CD8-positive, alpha-beta memory T cell (primary cell): ENCODE measurements around the gene E2F7. TPM values are rescaled to one million over a fixed set of nuclear protein-coding genes. Genes with fewer than 3 reads are reported as not detected.
"Not testable (repeated sequence)": the region's sequence is repeated elsewhere in the genome, so short reads cannot be mapped to it uniquely, and the experiment has no call there.

Source experiments
- CTCF ChIA-PET: fragments of 350-600 bp; sonication (Branson Sonifier 250); formaldehyde crosslinking; loops from one replicate; lab custom pipeline; 2021; ENCODE audit warnings: antibody characterized with exemption; lab: Charles Lee
- POLR2A ChIA-PET: fragments of 350-600 bp; sonication (Branson Sonifier 250); formaldehyde crosslinking; loops from one replicate; lab custom pipeline; 2021; ENCODE audit warnings: antibody characterized with exemption; lab: Charles Lee
- DNase-seq, 5 donors: peaks; one replicate each; pipeline versions ENCODE4 v3.0.0 to v3.0.0-alpha.2; 2020 to 2022; ENCODE audit warnings: mixed read lengths in 1 of 5
- H3K27ac ChIP-seq: one replicate; pipeline ENCODE4 v1.7.0; 2013; ENCODE audit warnings: low read depth, mild to moderate bottlenecking, low read length, moderate library complexity
- H3K27me3 ChIP-seq: 2 replicates; pipeline ENCODE4 v1.7.0; 2013; ENCODE audit warnings: low read length, mild to moderate bottlenecking; ENCODE audit not compliant: insufficient read depth, poor library complexity, severe bottlenecking
- H3K36me3 ChIP-seq: 2 replicates; pipeline ENCODE4 v1.7.0; 2013; ENCODE audit warnings: mild to moderate bottlenecking, low read length, moderate library complexity; ENCODE audit not compliant: insufficient read depth
- H3K4me1 ChIP-seq: 2 replicates; pipeline ENCODE4 v1.7.0; 2013; ENCODE audit warnings: mild to moderate bottlenecking, low read length, moderate library complexity; ENCODE audit not compliant: insufficient read depth
- H3K4me3 ChIP-seq: 2 replicates; pipeline ENCODE4 v1.7.0; 2013; ENCODE audit warnings: mild to moderate bottlenecking, low read length
- H3K9me3 ChIP-seq: 2 replicates; pipeline ENCODE4 v1.7.0; 2013; ENCODE audit warnings: mild to moderate bottlenecking, low read length
- H3K27ac Mint-ChIP-seq, 8 donors: one replicate each; pipeline ENCODE4 v1.8.0; 2020 to 2021; ENCODE audit warnings: mixed read lengths in 8 of 8, mild to moderate bottlenecking in 6 of 8, inconsistent platforms in 3 of 8, moderate library complexity in 3 of 8
- H3K27me3 Mint-ChIP-seq, 2 donors: one replicate each; pipeline ENCODE4 v1.8.0; 2020 to 2021; ENCODE audit warnings: mixed read lengths in 2 of 2, mild to moderate bottlenecking in 1 of 2, moderate library complexity in 1 of 2
- H3K36me3 Mint-ChIP-seq, 3 donors: one replicate each; pipeline ENCODE4 v1.8.0; 2020 to 2021; ENCODE audit warnings: mixed read lengths in 3 of 3, inconsistent platforms in 1 of 3, mild to moderate bottlenecking in 1 of 3
- H3K4me1 Mint-ChIP-seq, 3 donors: one replicate each; pipeline ENCODE4 v1.8.0; 2020 to 2021; ENCODE audit warnings: mixed read lengths in 3 of 3, inconsistent platforms in 1 of 3, mild to moderate bottlenecking in 1 of 3
- H3K4me3 Mint-ChIP-seq, 7 donors: one replicate each; pipeline ENCODE4 v1.8.0; 2020 to 2021; ENCODE audit warnings: mixed read lengths in 7 of 7, mild to moderate bottlenecking in 6 of 7, moderate library complexity in 4 of 7, inconsistent platforms in 2 of 7
- H3K9me3 Mint-ChIP-seq, 5 donors: one replicate each; pipeline ENCODE4 v1.8.0; 2020 to 2022; ENCODE audit warnings: mixed read lengths in 5 of 5, mild to moderate bottlenecking in 3 of 5, moderate library complexity in 2 of 5, inconsistent platforms in 1 of 5
- polyA plus RNA-seq: library from polyadenylated mRNA; unstranded; fragments of 300-500 nt; fragmentation: Illumina TruSeq; gene quantifications from one replicate; pipeline ENCODE4 v1.2.3, GENCODE V29; 2021
- total RNA-seq, 2 experiments: library from RNA; stranded (reverse); gene quantifications; one replicate each; pipeline ENCODE4 v1.2.3, GENCODE V29; 2021

The E2F7 gene
- total and polyA plus RNA-seq, 3 experiments from 2014 or later, result 7.9 to 10.7 TPM; not detected in 1

DNA sequence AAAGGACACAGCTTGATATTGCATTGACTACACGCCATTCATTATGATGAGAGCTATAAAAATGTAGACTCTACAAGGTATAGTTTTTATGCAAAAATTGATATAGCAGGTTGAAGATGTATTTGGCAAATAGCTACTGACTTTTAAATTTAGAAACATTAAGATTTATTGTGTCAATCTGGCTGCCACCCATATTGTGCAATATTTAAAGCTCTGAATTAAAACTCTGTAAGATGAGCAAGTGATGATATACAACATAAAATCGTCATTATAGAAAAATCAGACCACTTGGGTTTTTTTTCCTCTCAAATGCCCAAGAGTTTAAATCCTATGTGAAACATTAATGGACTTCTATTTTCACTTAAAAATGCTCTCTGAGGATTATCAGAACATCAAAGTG is 36.8 kb upstream of the E2F7 start:
- Histone ChIP-seq H3K36me3 (no peaks in the 10 kb centered on the region), H3K4me1 (no peaks in the 10 kb centered on the region), H3K9me3 (no peaks in the 10 kb centered on the region), H3K4me3 (no peak overlapping the region), H3K27me3 (no peaks in the 10 kb centered on the region), H3K27ac (no peak overlapping the region)
- ChIA-PET POLR2A (no interaction called here), CTCF (no interaction called here)
- Mint-ChIP-seq H3K27me3 (peaks cover 7 to 11% of the 10 kb centered on the region in 2 donors), H3K4me3 (no peak overlapping the region), H3K27ac (no peak overlapping the region), H3K4me1 (no peaks in the 10 kb centered on the region), H3K36me3 (no peaks in the 10 kb centered on the region), H3K9me3 (peaks cover 0 to 2% (median 0%) of the 10 kb centered on the region in 5 donors)
- DNase-seq, result no peak

DNA sequence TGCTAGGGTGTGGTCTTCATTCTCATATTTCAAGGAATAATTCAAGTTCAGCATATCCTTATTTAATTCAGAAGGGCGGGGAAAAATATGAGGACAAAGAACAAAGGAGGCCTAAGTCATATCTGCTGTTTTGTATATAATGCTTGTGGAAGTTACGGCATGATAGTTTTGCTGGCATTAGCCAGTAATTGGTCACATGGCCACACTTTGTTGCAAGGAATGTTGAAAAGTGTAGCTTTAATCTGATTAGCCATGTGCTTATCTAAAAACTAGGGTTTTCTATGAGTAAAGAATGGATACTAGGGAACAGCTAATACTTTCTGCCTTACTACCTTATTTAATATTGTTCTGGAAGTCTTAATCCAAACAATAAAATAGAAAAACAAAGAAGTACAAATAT is 34.4 kb upstream of the E2F7 start:
- no peak overlapping the region for H3K27ac ChIP-seq
- Mint-ChIP-seq H3K4me3 (no peak overlapping the region), H3K4me1 (no peaks in the 10 kb centered on the region), H3K27me3 (peaks cover 16 to 18% of the 10 kb centered on the region in 2 donors), H3K9me3 (peaks cover 0 to 10% (median 0%) of the 10 kb centered on the region in 5 donors), H3K36me3 (no peaks in the 10 kb centered on the region), H3K27ac (no peak overlapping the region)
- H3K4me1 ChIP-seq, result no peaks in the 10 kb centered on the region
- POLR2A ChIA-PET, result no interaction called here
- CTCF ChIA-PET, result no interaction called here
- no peaks in the 10 kb centered on the region for H3K9me3 ChIP-seq
- no peak for DNase-seq
- no peak overlapping the region for H3K4me3 ChIP-seq
- H3K36me3 ChIP-seq, result no peaks in the 10 kb centered on the region
- no peaks in the 10 kb centered on the region for H3K27me3 ChIP-seq

DNA sequence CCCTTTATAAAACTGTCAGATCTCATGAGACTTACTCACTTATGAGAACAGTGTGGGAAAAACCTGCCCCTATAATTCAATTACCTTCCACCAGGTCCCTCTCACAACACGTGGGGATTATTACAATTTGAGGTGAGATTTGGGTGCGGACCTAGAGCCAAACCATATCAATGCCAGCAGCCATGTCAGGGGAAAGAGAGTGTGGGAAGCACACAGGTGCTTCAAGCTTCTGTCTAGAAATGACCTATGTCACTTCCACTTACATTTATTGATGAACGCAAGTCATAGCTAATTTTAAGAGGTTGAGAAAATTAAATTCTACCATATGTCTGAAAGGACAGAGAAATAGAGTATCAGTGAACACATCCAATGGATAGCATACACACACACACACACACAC is 32.5 kb upstream of the E2F7 start:
- no peak for DNase-seq
- Mint-ChIP-seq H3K27ac (no peak overlapping the region), H3K4me3 (no peak overlapping the region), H3K27me3 (peaks cover 15 to 18% of the 10 kb centered on the region in 2 donors), H3K4me1 (no peaks in the 10 kb centered on the region), H3K36me3 (no peaks in the 10 kb centered on the region), H3K9me3 (peaks cover 0 to 11% (median 0%) of the 10 kb centered on the region in 5 donors)
- H3K4me1 ChIP-seq, result no peaks in the 10 kb centered on the region
- H3K36me3 ChIP-seq, result no peaks in the 10 kb centered on the region
- H3K4me3 ChIP-seq, result no peak overlapping the region
- POLR2A ChIA-PET, result no interaction called here
- CTCF ChIA-PET, result no interaction called here
- no peaks in the 10 kb centered on the region for H3K27me3 ChIP-seq
- H3K9me3 ChIP-seq, result no peaks in the 10 kb centered on the region
- no peak overlapping the region for H3K27ac ChIP-seq

DNA sequence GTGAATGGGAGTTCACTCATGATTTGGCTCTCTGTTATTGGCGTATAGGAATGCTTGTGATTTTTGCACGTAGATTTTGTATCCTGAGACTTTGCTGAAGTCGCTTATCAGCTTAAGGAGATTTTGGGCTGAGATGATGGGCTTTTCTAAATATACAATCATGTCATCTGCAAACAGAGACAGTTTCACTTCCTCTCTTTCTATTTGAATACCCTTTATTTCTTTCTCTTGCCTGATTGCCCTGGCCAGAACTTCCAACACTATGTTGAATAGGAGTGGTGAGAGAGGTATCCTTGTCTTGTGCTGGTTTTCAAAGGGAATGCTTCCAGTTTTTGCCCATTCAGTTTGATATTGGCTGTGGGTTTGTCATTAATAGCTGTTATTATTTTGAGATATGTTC is 26.9 kb upstream of the E2F7 start:
- H3K4me3 Mint-ChIP-seq, H3K9me3 ChIP-seq, H3K27ac ChIP-seq, CTCF ChIA-PET, H3K4me1 ChIP-seq, H3K27ac Mint-ChIP-seq, POLR2A ChIA-PET, H3K36me3 ChIP-seq, H3K9me3 Mint-ChIP-seq, DNase-seq, H3K4me1 Mint-ChIP-seq, H3K27me3 ChIP-seq, H3K36me3 Mint-ChIP-seq, H3K4me3 ChIP-seq: not testable (repeated sequence)
- H3K27me3 Mint-ChIP-seq, result peaks cover 11 to 13% of the 10 kb centered on the region in 2 donors

DNA sequence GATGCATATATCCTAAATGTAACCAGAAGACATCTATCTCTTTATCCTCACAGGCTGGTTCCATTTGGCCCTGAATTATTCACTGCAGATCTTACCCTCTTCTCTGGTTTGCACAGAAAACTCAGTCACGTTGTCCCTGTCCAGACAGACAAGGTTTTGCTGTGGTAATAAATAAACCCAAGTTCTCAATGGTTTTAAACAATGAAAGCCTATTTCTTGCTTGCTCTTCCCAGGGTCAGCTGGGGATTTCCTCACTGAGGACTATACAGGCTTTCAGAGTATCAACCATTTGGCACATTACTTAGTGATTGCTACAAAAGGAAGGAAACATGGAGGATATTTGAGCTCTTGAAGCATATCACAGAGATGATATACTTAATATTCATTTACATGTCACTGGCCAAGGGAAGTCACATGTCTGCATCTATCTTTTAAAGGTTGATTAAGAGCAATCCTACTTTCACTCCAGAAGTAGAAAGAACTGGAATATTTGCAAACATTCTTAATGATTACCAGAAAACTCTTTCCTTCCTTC is 24.4 kb upstream of the E2F7 start:
- no peaks in the 10 kb centered on the region for H3K4me1 ChIP-seq
- Mint-ChIP-seq H3K4me1 (no peaks in the 10 kb centered on the region), H3K9me3 (peaks cover 0 to 2% (median 0%) of the 10 kb centered on the region in 5 donors), H3K36me3 (no peaks in the 10 kb centered on the region), H3K4me3 (no peak overlapping the region), H3K27me3 (peaks cover 0 to 6% of the 10 kb centered on the region in 2 donors), H3K27ac (no peak overlapping the region)
- H3K4me3 ChIP-seq, result no peak overlapping the region
- CTCF ChIA-PET, result no interaction called here
- POLR2A ChIA-PET, result no interaction called here
- no peaks in the 10 kb centered on the region for H3K27me3 ChIP-seq
- H3K27ac ChIP-seq, result no peak overlapping the region
- DNase-seq, result no peak
- no peaks in the 10 kb centered on the region for H3K36me3 ChIP-seq
- H3K9me3 ChIP-seq, result no peaks in the 10 kb centered on the region

DNA sequence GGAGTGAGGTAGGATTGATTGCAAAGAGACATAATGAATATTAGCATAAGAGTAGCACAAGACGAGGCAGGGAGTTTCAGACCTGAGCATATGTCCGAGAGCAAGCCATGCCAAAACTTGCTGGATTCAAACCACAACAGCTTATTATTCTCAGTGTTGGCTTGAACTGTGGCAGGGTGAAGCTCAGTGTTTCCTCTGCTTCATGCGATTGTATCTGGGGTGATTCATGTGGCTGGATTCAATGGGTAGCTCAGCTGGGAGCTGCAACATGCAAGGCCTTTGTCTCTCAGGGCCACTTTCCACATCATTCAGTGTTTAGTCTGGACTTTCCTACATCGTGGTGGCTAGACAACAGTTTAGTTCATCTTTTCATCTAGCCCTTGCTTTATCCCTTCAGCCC is 22.1 kb upstream of the E2F7 start:
- Mint-ChIP-seq H3K27ac (no peak overlapping the region), H3K9me3 (no peaks in the 10 kb centered on the region), H3K4me3 (no peak overlapping the region), H3K27me3 (peaks cover 0 to 3% of the 10 kb centered on the region in 2 donors), H3K4me1 (no peaks in the 10 kb centered on the region), H3K36me3 (no peaks in the 10 kb centered on the region)
- no peaks in the 10 kb centered on the region for H3K9me3 ChIP-seq
- ChIA-PET CTCF (no interaction called here), POLR2A (no interaction called here)
- H3K27me3 ChIP-seq, result no peaks in the 10 kb centered on the region
- H3K36me3 ChIP-seq, result no peaks in the 10 kb centered on the region
- no peaks in the 10 kb centered on the region for H3K4me1 ChIP-seq
- no peak for DNase-seq
- no peak overlapping the region for H3K4me3 ChIP-seq
- H3K27ac ChIP-seq, result no peak overlapping the region

DNA sequence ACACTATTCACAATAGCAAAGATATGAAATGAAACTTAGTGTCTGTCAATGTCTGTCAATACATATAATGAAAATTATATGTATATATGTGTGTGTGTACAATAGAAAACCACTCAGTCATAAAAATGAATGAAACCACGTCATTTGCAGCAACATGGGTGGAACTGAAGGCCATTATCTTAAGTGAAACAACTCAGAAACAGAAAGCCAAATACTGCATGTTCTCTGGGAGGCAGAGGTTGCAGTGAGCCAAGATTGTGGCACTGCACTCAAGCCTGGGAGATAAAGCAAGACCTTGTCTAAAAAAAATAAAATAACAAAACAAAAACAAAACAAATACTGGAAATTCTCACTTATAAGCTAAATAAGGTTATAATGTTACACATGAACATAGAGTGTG is 16.7 kb upstream of the E2F7 start:
- Histone ChIP-seq H3K9me3 (no peaks in the 10 kb centered on the region), H3K27ac (no peak overlapping the region), H3K4me3 (no peak overlapping the region), H3K27me3 (no peaks in the 10 kb centered on the region), H3K4me1 (no peaks in the 10 kb centered on the region), H3K36me3 (no peaks in the 10 kb centered on the region)
- POLR2A ChIA-PET, result no interaction called here
- H3K9me3 Mint-ChIP-seq, result no peaks in the 10 kb centered on the region
- no peak overlapping the region for H3K27ac Mint-ChIP-seq
- H3K36me3 Mint-ChIP-seq, result no peaks in the 10 kb centered on the region
- DNase-seq, result no peak
- no peaks in the 10 kb centered on the region for H3K4me1 Mint-ChIP-seq
- no peak overlapping the region for H3K4me3 Mint-ChIP-seq
- peaks cover 6 to 36% of the 10 kb centered on the region in 2 donors for H3K27me3 Mint-ChIP-seq
- CTCF ChIA-PET, result no interaction called here

DNA sequence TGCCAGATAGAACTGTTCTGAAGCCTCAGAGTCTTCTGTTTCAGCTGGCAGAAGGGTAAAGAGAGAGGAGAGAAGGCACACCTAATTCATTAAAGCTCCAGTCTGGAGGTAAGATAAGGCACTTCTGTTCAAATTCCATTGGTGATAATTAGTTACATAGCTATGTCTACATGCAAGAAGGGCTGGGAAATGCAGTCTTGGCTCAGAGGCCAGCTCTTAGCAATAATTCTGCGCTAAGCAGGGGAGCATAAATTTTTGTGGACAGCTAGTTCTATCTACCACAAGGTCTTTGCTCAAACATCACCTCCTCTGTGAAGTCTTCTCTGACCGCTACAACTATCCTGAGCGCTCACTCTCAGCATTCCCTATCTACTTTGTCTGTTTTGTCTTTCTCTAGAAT is 14.3 kb upstream of the E2F7 start:
- Mint-ChIP-seq H3K4me1 (no peaks in the 10 kb centered on the region), H3K9me3 (no peaks in the 10 kb centered on the region), H3K36me3 (no peaks in the 10 kb centered on the region), H3K4me3 (no peak overlapping the region), H3K27ac (no peak overlapping the region), H3K27me3 (peaks cover 6 to 54% of the 10 kb centered on the region in 2 donors)
- H3K27ac ChIP-seq, result no peak overlapping the region
- ChIA-PET CTCF (no interaction called here), POLR2A (no interaction called here)
- no peaks in the 10 kb centered on the region for H3K36me3 ChIP-seq
- H3K27me3 ChIP-seq, result peaks cover 11% of the 10 kb centered on the region
- no peak for DNase-seq
- H3K4me1 ChIP-seq, result no peaks in the 10 kb centered on the region
- H3K9me3 ChIP-seq, result no peaks in the 10 kb centered on the region
- H3K4me3 ChIP-seq, result no peak overlapping the region

DNA sequence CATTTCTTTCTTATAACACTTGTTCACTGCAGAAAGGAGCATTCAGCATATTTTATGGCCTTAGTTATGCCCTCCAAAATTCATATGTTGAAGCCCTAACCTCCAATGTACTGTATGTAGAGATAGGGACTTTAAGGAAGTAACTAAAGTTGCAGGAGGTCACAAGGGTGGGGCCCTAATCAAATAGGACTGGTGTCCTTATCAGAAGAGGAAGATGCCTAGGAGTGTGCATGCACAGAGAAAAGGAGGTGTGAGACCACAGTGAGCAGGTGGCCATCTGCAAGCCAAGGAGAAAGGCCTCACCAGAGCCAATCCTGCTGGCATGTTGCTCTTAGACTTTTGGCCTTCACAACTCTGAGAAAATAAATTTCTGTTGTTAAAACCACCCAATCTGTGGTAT is 12.9 kb upstream of the E2F7 start:
- Histone ChIP-seq H3K27ac (no peak overlapping the region), H3K27me3 (peaks cover 11% of the 10 kb centered on the region), H3K4me3 (no peak overlapping the region), H3K9me3 (no peaks in the 10 kb centered on the region), H3K4me1 (no peaks in the 10 kb centered on the region), H3K36me3 (no peaks in the 10 kb centered on the region)
- ChIA-PET POLR2A (no interaction called here), CTCF (no interaction called here)
- Mint-ChIP-seq H3K27me3 (peaks cover 6 to 54% of the 10 kb centered on the region in 2 donors), H3K9me3 (no peaks in the 10 kb centered on the region), H3K4me3 (no peak overlapping the region), H3K27ac (no peak overlapping the region), H3K36me3 (no peaks in the 10 kb centered on the region), H3K4me1 (no peaks in the 10 kb centered on the region)
- no peak for DNase-seq
